Measurements from ENCODE around the gene TTLL11. TPM values are rescaled to one million over a fixed set of nuclear protein-coding genes. Genes with fewer than 3 reads are reported as not detected.

TTLL11 gene
- total RNA-seq, 6 experiments from 2014 or later: 3.2 to 5.2 (median 4.1) TPM

DNA sequence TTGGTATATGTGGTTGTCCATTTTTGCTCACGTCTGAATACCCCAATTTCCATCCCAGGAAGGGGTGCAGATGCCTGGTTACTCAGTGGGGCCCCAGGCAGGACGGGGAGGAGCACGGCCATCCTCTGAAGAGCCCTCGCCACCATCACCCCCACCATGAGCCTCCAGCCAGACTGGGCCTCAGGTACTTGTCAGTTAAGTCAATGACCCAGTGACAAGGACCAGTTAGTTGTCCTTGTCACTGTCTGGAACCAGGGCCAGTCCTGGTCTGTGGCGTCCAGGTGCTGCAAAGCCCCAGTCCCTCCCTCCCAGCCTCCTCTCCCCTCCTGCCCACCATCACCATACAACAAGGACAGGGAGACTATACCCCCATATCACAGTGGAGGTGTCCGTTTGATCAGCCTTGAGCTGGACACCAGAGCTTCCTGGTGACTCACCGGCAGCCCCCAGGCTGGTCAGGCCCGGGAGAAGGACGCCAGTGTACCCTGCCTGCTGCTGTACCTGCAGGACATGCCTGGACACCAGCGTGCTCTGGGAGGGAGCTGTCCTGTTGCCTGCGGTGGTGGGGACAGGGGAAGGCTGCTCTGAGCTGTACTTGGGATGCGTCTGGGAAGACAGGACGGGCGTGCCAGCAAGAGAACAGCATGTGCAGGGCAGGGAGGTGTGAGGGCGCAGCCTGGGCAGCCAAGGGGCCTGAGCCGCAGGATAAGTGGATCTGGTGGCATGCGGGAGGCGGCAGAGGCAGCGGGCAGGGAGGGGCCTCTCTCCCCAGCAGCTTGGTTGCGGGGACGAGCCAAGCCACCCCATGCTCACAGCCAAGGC lies 32.6 kb upstream of the TTLL11 start:
- Histone ChIP-seq H3K4me3 (no peak overlapping the region), H3K27me3 (no peaks in the 10 kb centered on the region), H3K9me3 (no peaks in the 10 kb centered on the region), H3K4me1 (peaks cover 0 to 4% (median 0%) of the 10 kb centered on the region in 4 donors), H3K27ac (no peak overlapping the region), H3K36me3 (no peaks in the 10 kb centered on the region)
- ATAC-seq (peak in 1 of 4 donors; percentile 12), DNase-seq (no peak)
- intact Hi-C loops (cut with DNase I): loop anchor here (5.0 to 10.0 kb wide), 3 partner anchors 222 to 329 kb away; no protein-coding TSS in a partner anchor
- TF ChIP-seq, protein P1, sequence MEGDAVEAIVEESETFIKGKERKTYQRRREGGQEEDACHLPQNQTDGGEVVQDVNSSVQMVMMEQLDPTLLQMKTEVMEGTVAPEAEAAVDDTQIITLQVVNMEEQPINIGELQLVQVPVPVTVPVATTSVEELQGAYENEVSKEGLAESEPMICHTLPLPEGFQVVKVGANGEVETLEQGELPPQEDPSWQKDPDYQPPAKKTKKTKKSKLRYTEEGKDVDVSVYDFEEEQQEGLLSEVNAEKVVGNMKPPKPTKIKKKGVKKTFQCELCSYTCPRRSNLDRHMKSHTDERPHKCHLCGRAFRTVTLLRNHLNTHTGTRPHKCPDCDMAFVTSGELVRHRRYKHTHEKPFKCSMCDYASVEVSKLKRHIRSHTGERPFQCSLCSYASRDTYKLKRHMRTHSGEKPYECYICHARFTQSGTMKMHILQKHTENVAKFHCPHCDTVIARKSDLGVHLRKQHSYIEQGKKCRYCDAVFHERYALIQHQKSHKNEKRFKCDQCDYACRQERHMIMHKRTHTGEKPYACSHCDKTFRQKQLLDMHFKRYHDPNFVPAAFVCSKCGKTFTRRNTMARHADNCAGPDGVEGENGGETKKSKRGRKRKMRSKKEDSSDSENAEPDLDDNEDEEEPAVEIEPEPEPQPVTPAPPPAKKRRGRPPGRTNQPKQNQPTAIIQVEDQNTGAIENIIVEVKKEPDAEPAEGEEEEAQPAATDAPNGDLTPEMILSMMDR (IDR thresholded peaks at IDR 0.05): no peak
- no peak for TF ChIP-seq POLR2A (IDR thresholded peaks at IDR 0.05)
- 17% methylated on average over 8 of the region's 21 CpGs for WGBS (ENCODE audit: insufficient coverage, low coverage, low lambda C conversion rate, missing lambda C conversion rate)

DNA sequence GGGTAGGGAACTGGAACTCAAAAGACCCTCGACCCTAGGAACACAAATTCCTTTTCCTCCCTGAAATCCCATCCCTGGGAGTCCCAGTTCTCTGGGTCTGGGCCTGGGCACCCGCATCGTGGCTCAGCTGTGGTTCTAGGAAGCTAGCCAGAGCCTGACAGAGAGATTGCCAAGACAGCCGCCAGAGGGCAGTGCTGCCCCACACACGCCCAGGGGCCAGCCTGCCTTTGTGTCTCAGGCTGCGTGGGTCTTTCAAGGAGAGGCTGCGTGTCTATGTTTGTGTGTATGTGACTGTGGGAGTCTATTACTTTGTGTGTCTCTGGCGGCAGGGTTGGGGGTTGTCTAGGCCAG lies 32.0 kb upstream of the TTLL11 start:
- Histone ChIP-seq H3K36me3 (no peaks in the 10 kb centered on the region), H3K27me3 (no peaks in the 10 kb centered on the region), H3K4me1 (peaks cover 0 to 4% (median 0%) of the 10 kb centered on the region in 4 donors), H3K4me3 (no peak overlapping the region), H3K27ac (no peak overlapping the region), H3K9me3 (no peaks in the 10 kb centered on the region)
- 0% methylated on average over 4 of the region's 8 CpGs for whole genome bisulfite sequencing (ENCODE audit: insufficient coverage, low coverage, low lambda C conversion rate, missing lambda C conversion rate)
- no peak for TF ChIP-seq POLR2A (IDR thresholded peaks at IDR 0.05)
- TF ChIP-seq, protein P1 (IDR thresholded peaks at IDR 0.05): peak; percentile 94 to 97 (median 96)
- DNase-seq: peak; percentile 77 to 80 (median 79)
- intact Hi-C loops (cut with DNase I): loop anchor here (5.0 to 10.0 kb wide), 3 partner anchors 222 to 330 kb away; no protein-coding TSS in a partner anchor
- peak; percentile 88 to 92 (median 90) for ATAC-seq

DNA sequence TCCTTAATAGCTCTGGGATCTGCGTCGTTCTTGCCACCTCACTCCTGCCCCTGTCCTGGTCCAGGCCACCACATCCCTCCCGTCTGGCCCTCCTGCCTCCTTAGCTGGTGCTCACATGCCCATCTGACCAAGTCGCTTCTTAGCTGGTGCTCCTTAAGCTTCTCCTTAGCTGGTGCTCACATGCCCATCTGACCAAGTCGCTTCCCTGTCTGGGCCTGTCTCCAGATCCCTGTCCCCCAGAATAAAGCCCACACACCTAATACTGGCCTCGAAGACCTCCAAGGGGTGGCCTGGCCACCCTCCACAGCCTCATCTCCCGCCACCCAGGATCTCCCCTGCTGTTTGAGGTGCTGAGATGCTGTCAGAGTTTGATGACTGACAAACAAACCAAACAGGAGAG lies 31.4 kb upstream of the TTLL11 start:
- no peaks in the 10 kb centered on the region for H3K36me3 ChIP-seq
- H3K9me3 ChIP-seq: no peaks in the 10 kb centered on the region
- TF ChIP-seq, protein P1 (IDR thresholded peaks at IDR 0.05): no peak
- TF ChIP-seq POLR2A (IDR thresholded peaks at IDR 0.05): no peak
- H3K27me3 ChIP-seq: no peaks in the 10 kb centered on the region
- H3K4me3 ChIP-seq: no peak overlapping the region
- no peak for DNase-seq
- intact Hi-C loops (cut with DNase I): loop anchor here in 1 of 2 donors (10.0 kb wide), 1 partner anchor 330 kb away; no protein-coding TSS in a partner anchor
- H3K4me1 ChIP-seq: peaks cover 0 to 4% (median 0%) of the 10 kb centered on the region in 4 donors
- ATAC-seq: no peak
- no peak overlapping the region for H3K27ac ChIP-seq
- WGBS (ENCODE audit: insufficient coverage, low coverage, low lambda C conversion rate, missing lambda C conversion rate): 38% methylated on average over 4 of the region's 7 CpGs

DNA sequence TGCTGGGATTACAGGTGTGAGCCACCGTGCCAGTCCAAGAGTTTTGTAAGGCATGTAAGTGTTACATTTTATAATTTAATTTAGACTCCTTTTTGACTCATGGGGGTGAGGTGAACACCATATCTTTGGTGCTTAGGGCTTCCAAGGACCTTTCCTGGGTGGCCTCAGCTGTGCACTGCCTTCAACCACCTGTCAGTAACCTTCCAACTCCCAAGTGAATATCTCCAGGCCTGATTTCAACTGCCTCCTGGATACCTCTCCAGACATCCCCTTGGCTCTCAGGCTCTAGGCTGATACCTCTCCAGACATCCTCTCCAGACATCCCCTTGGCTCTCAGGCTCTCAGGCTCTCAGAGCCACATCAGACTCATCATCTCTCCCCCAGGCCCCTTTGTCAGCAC lies 30.9 kb upstream of the TTLL11 start:
- Histone ChIP-seq H3K27me3 (no peaks in the 10 kb centered on the region), H3K36me3 (no peaks in the 10 kb centered on the region), H3K27ac (no peak overlapping the region), H3K9me3 (no peaks in the 10 kb centered on the region), H3K4me3 (no peak overlapping the region), H3K4me1 (peaks cover 0 to 4% (median 0%) of the 10 kb centered on the region in 4 donors)
- TF ChIP-seq, protein P1 (IDR thresholded peaks at IDR 0.05): no peak
- no peak for TF ChIP-seq POLR2A (IDR thresholded peaks at IDR 0.05)
- intact Hi-C loops (cut with DNase I): loop anchor here in 1 of 2 donors (10.0 kb wide), 1 partner anchor 331 kb away; no protein-coding TSS in a partner anchor
- no peak for ATAC-seq
- no peak for DNase-seq
- 60% methylated on average over 1 of the region's 1 CpG for WGBS (ENCODE audit: insufficient coverage, low coverage, low lambda C conversion rate, missing lambda C conversion rate)

Measured in right lobe of liver (tissue), 6 donors.